Omental fat pad (tissue), 4 donors: ENCODE data around the gene DPP3. TPM values are rescaled to one million over a fixed set of nuclear protein-coding genes. Genes with fewer than 3 reads are reported as not detected.

Experiments
- ATAC-seq: fragments of 150-250 bp; one replicate; pipeline ENCODE4 v1.9.1; 2016; ENCODE audit warnings: mild to moderate bottlenecking, moderate library complexity; ENCODE audit not compliant: low FRiP score
- DNase-seq: peaks from one replicate; pipeline ENCODE4 v3.0.0-alpha.2; 2019; ENCODE audit warnings: low spot score
- CTCF ChIP-seq, 3 donors: fragments of 450-650 bp; IDR thresholded peaks; one replicate each; pipeline ENCODE4 v1.5.1; 2016 to 2017; ENCODE audit warnings: antibody characterized with exemption in 3 of 3, mild to moderate bottlenecking in 3 of 3, moderate library complexity in 2 of 3
- total RNA-seq, 4 donors: library from RNA; depleted of rRNA; stranded (reverse); fragments of >200 nt; gene quantifications; one replicate each; pipeline ENCODE4 v1.1.0, GENCODE V29; 2016

Gene DPP3
- total RNA-seq, 4 donors from 2014 or later: 13.9 to 23.9 (median 21.0) TPM

- ATAC-seq: no peak
- TF ChIP-seq CTCF (IDR thresholded peaks at IDR 0.05): no peak
- DNase-seq: no peak
Measured at GRCh38 chr11:66497206-66497605, 17.0 kb downstream of the DPP3 start.

- DNase-seq (no peak), ATAC-seq (no peak)
- no peak for TF ChIP-seq CTCF (IDR thresholded peaks at IDR 0.05)
Measured at GRCh38 chr11:66498506-66498905, 18.3 kb downstream of the DPP3 start.

- TF ChIP-seq CTCF (IDR thresholded peaks at IDR 0.05): no peak
- DNase-seq (no peak), ATAC-seq (no peak)
Measured at GRCh38 chr11:66505276-66505816, 25.1 kb downstream of the DPP3 start.

GRCh38 chr11:66509131-66509561, 28.9 kb downstream of the DPP3 start:
- ATAC-seq (no peak), DNase-seq (no peak)
- no peak for TF ChIP-seq CTCF (IDR thresholded peaks at IDR 0.05)

GRCh38 chr11:66510271-66510989, 30.2 kb downstream of the DPP3 start, which contains the start of gene BBS1:
Gene BBS1, plus strand, starts transcription at chr11:66510635. Its CDS starts 25 bp downstream, at chr11:66510660.
- TF ChIP-seq CTCF (IDR thresholded peaks at IDR 0.05): no peak
- DNase-seq (peak; percentile 47), ATAC-seq (peak; percentile 88)

GRCh38 chr11:66510990-66511339, 30.7 kb downstream of the DPP3 start:
- DNase-seq (no peak), ATAC-seq (no peak)
- no peak for TF ChIP-seq CTCF (IDR thresholded peaks at IDR 0.05)

GRCh38 chr11:66523611-66524010, 43.4 kb downstream of the DPP3 start:
- no peak for TF ChIP-seq CTCF (IDR thresholded peaks at IDR 0.05)
- DNase-seq (no peak), ATAC-seq (no peak)
